ENCODE measurements around the gene RYK.

DNA sequence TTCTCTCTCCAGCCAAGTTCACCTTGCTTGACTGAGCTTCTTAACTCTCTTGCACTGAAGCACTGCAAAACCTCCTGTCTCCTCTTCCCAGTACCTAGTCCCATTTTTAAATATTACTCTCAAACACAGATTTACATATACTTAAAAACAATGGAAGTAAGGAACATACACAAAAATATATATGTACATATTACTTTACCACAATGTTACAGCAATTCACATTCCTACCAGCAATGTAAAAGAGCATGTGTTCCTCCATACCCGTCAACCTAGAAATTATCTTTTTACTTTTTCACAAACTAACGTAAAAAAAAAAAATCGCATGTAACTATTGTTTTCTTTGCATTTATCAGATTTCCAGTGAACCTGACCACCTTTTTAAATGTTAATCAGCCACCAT lies 60.4 kb downstream of the RYK start:
- TF ChIP-seq, protein P1, sequence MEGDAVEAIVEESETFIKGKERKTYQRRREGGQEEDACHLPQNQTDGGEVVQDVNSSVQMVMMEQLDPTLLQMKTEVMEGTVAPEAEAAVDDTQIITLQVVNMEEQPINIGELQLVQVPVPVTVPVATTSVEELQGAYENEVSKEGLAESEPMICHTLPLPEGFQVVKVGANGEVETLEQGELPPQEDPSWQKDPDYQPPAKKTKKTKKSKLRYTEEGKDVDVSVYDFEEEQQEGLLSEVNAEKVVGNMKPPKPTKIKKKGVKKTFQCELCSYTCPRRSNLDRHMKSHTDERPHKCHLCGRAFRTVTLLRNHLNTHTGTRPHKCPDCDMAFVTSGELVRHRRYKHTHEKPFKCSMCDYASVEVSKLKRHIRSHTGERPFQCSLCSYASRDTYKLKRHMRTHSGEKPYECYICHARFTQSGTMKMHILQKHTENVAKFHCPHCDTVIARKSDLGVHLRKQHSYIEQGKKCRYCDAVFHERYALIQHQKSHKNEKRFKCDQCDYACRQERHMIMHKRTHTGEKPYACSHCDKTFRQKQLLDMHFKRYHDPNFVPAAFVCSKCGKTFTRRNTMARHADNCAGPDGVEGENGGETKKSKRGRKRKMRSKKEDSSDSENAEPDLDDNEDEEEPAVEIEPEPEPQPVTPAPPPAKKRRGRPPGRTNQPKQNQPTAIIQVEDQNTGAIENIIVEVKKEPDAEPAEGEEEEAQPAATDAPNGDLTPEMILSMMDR (IDR thresholded peaks at IDR 0.05) = no peak
- no peak for TF ChIP-seq POLR2A (IDR thresholded peaks at IDR 0.05)
